ENCODE measurements around the gene CFAP68. TPM values are rescaled to one million over a fixed set of nuclear protein-coding genes. Genes with fewer than 3 reads are reported as not detected.

CFAP68 gene
- total and polyA plus RNA-seq, 9 of the 15 experiments (the other 6 are each of a cell fraction or from before 2014, with no cell fraction given): 22.8 to 72.3 (median 52.5) TPM

GRCh38 chr11:111878385-111878848 is 924 bp upstream of the CFAP68 start (continued):
- TF ChIP-seq ZNF639 (CRISPR knock-in tag; conservative IDR thresholded peaks at IDR 0.05 in 1 of 2, IDR thresholded peaks at IDR 0.05 in 1 of 2): no peak
- no peak for TF ChIP-seq ZNF436 (CRISPR knock-in tag; IDR thresholded peaks at IDR 0.05)
- TF ChIP-seq TAF7 (tag; IDR thresholded peaks at IDR 0.05): 0 out of 2 replicates have a peak, but pooled peaks have one; percentile 9
- TF ChIP-seq YY1 (IDR thresholded peaks at IDR 0.05; ENCODE audit: borderline replicate concordance in 1 of 3, control insufficient read depth in 1 of 3, extremely low read depth in 1 of 3, insufficient read depth in 3 of 3, insufficient read length in 1 of 3, insufficient replicate concordance in 2 of 3, low read depth in 1 of 3, low read length in 2 of 3): no peak
- no peak for TF ChIP-seq THRB (CRISPR knock-in tag; conservative IDR thresholded peaks at IDR 0.05)
- no peak for TF ChIP-seq POLR2H (tag; IDR thresholded peaks at IDR 0.05; ENCODE audit: low read depth)
- TF ChIP-seq NONO (IDR thresholded peaks at IDR 0.05; ENCODE audit: low read depth in 2 of 2, low read length in 1 of 2): peak in 1 of 2 experiments; percentile 94; a peak in 2 of 4 replicates
- no peak for TF ChIP-seq ZNF696 (CRISPR knock-in tag; conservative IDR thresholded peaks at IDR 0.05)
- no peak for TF ChIP-seq HOMEZ (CRISPR knock-in tag; IDR thresholded peaks at IDR 0.05)
- no peak for TF ChIP-seq ZNF395 (CRISPR knock-in tag; IDR thresholded peaks at IDR 0.05)
- no peak for TF ChIP-seq HMG20B (CRISPR knock-in tag; IDR thresholded peaks at IDR 0.05)
- TF ChIP-seq PTBP1 (IDR thresholded peaks at IDR 0.05; ENCODE audit: low read depth, low read length): no peak
- TF ChIP-seq KLF16 (IDR thresholded peaks at IDR 0.05): no peak
- TF ChIP-seq SLC30A9 (CRISPR knock-in tag; IDR thresholded peaks at IDR 0.05): no peak
- no peak for TF ChIP-seq ZNF764 (CRISPR knock-in tag; IDR thresholded peaks at IDR 0.05; ENCODE audit: low read depth)
- no peak for TF ChIP-seq BRF1 (IDR thresholded peaks at IDR 0.05; ENCODE audit: borderline replicate concordance, extremely low read depth, insufficient read length)
- no peak for TF ChIP-seq PHTF2 (CRISPR knock-in tag; IDR thresholded peaks at IDR 0.05)
- TF ChIP-seq PRMT5 (CRISPR knock-in tag; IDR thresholded peaks at IDR 0.05): no peak
- TF ChIP-seq HES1 (IDR thresholded peaks at IDR 0.05; ENCODE audit: low read depth): 0 out of 2 replicates have a peak, but pooled peaks have one; percentile 15
- TF ChIP-seq ZNF347 (CRISPR knock-in tag; IDR thresholded peaks at IDR 0.05; ENCODE audit: low read depth): no peak
- no peak for TF ChIP-seq CEBPG (CRISPR knock-in tag; IDR thresholded peaks at IDR 0.05)
- TF ChIP-seq CEBPG (tag; conservative IDR thresholded peaks at IDR 0.05 in 1 of 2, IDR thresholded peaks at IDR 0.05 in 1 of 2): no peak
